NOMO-1 treated with dmso at 0.1 percent for 144 hours (cell line): Measurements from ENCODE around the gene DDIT4.
"Not testable (repeated sequence)": the region's sequence is repeated elsewhere in the genome, so short reads cannot be mapped to it uniquely, and the experiment has no call there.

ENCODE experiments used
- DNase-seq: peaks from one replicate; lab custom pipeline; 2025; ENCODE audit not compliant: unreplicated experiment; lab: John Stamatoyannopoulos, UW

Gene DDIT4

GRCh38 chr10:72273410-72274212, at the start of gene DDIT4:
Gene DDIT4 (plus strand): TSS chr10:72273924. CDS start chr10:72274217, 293 bp downstream.
- DNase-seq, result peak; percentile 98

- not testable (repeated sequence) for DNase-seq
These were observed 49.5 kb upstream of the DDIT4 start for GRCh38 chr10:72224191-72224590.

- no peak for DNase-seq
These were observed 47.2 kb upstream of the DDIT4 start for GRCh38 chr10:72226418-72227027.

- DNase-seq, result no peak
These were observed 45.9 kb upstream of the DDIT4 start for GRCh38 chr10:72227826-72228225.

GRCh38 chr10:72228318-72228751, 45.4 kb upstream of the DDIT4 start:
- no peak for DNase-seq

GRCh38 chr10:72229261-72230251, 44.2 kb upstream of the DDIT4 start:
- DNase-seq, result no peak

- no peak for DNase-seq
These were observed 40.1 kb upstream of the DDIT4 start for GRCh38 chr10:72233621-72234020.

- no peak for DNase-seq
These were observed 39.1 kb upstream of the DDIT4 start for GRCh38 chr10:72234560-72235095.

GRCh38 chr10:72235544-72236279, 38.0 kb upstream of the DDIT4 start:
- DNase-seq, result no peak

GRCh38 chr10:72238392-72239175, 35.1 kb upstream of the DDIT4 start:
- DNase-seq, result no peak

- DNase-seq, result no peak
These were observed 34.3 kb upstream of the DDIT4 start for GRCh38 chr10:72239409-72239808.

GRCh38 chr10:72240371-72240770, 33.4 kb upstream of the DDIT4 start:
- DNase-seq, result no peak

- DNase-seq, result no peak
These were observed 32.0 kb upstream of the DDIT4 start for GRCh38 chr10:72241691-72242252.

GRCh38 chr10:72242675-72243074, 31.0 kb upstream of the DDIT4 start:
- DNase-seq, result no peak

- no peak for DNase-seq
These were observed 29.8 kb upstream of the DDIT4 start for GRCh38 chr10:72243822-72244437.

- no peak for DNase-seq
These were observed 29.1 kb upstream of the DDIT4 start for GRCh38 chr10:72244573-72245038.

GRCh38 chr10:72245949-72246525, 27.7 kb upstream of the DDIT4 start:
- no peak for DNase-seq

- DNase-seq, result peak; percentile 77
These were observed 25.1 kb upstream of the DDIT4 start for GRCh38 chr10:72248468-72249151.
